ENCODE data around the gene TMPRSS13.
"Not testable (repeated sequence)": the region's sequence is repeated elsewhere in the genome, so short reads cannot be mapped to it uniquely, and the experiment has no call there.

TMPRSS13 gene

GRCh38 chr11:117871160-117871559, 58.0 kb downstream of the TMPRSS13 start:
- DNase-seq = no peak

- DNase-seq = no peak
These were observed 58.9 kb downstream of the TMPRSS13 start for GRCh38 chr11:117870103-117870952.

- no peak for DNase-seq
These were observed 59.6 kb downstream of the TMPRSS13 start for GRCh38 chr11:117869604-117870003.

- DNase-seq = no peak
These were observed 60.2 kb downstream of the TMPRSS13 start for GRCh38 chr11:117868815-117869561.

- no peak for DNase-seq
These were observed 61.1 kb downstream of the TMPRSS13 start for GRCh38 chr11:117868088-117868487.

GRCh38 chr11:117866526-117866925, 62.7 kb downstream of the TMPRSS13 start:
- no peak for DNase-seq

GRCh38 chr11:117865546-117865945, 63.7 kb downstream of the TMPRSS13 start:
- DNase-seq = not testable (repeated sequence)

- no peak for DNase-seq
These were observed 65.8 kb downstream of the TMPRSS13 start for GRCh38 chr11:117863383-117863782.

GRCh38 chr11:117862753-117863152, 66.4 kb downstream of the TMPRSS13 start:
- DNase-seq = no peak

GRCh38 chr11:117862019-117862725, 67.0 kb downstream of the TMPRSS13 start:
- no peak for DNase-seq

- DNase-seq = no peak
These were observed 67.8 kb downstream of the TMPRSS13 start for GRCh38 chr11:117861151-117862018.

- no peak for DNase-seq
These were observed 69.1 kb downstream of the TMPRSS13 start for GRCh38 chr11:117860139-117860538.

- no peak for DNase-seq
These were observed 69.6 kb downstream of the TMPRSS13 start for GRCh38 chr11:117859488-117860112.

- DNase-seq = no peak
These were observed 70.1 kb downstream of the TMPRSS13 start for GRCh38 chr11:117859061-117859460.

GRCh38 chr11:117857734-117858414, 71.3 kb downstream of the TMPRSS13 start:
- no peak for DNase-seq

GRCh38 chr11:117855912-117856651, 73.1 kb downstream of the TMPRSS13 start:
- DNase-seq = no peak

- DNase-seq = no peak
These were observed 73.9 kb downstream of the TMPRSS13 start for GRCh38 chr11:117855186-117855845.

GRCh38 chr11:117852309-117852708, 76.9 kb downstream of the TMPRSS13 start:
- no peak for DNase-seq

GRCh38 chr11:117851852-117852251, 77.3 kb downstream of the TMPRSS13 start:
- no peak for DNase-seq

GRCh38 chr11:117851106-117851505, 78.1 kb downstream of the TMPRSS13 start:
- no peak for DNase-seq
